HG02763 (cell line): ENCODE measurements around the gene C1QL4.

Experiments used
- ATAC-seq: cut with Tn5 transposase; IDR thresholded peaks from one replicate; pipeline ENCODE4 v1.9.1; 2021; ENCODE audit warnings: mild to moderate bottlenecking, moderate library complexity; ENCODE audit not compliant: unreplicated experiment

The C1QL4 gene

GRCh38 chr12:49348781-49349180, 11.8 kb upstream of the C1QL4 start:
- ATAC-seq: no peak

DNA sequence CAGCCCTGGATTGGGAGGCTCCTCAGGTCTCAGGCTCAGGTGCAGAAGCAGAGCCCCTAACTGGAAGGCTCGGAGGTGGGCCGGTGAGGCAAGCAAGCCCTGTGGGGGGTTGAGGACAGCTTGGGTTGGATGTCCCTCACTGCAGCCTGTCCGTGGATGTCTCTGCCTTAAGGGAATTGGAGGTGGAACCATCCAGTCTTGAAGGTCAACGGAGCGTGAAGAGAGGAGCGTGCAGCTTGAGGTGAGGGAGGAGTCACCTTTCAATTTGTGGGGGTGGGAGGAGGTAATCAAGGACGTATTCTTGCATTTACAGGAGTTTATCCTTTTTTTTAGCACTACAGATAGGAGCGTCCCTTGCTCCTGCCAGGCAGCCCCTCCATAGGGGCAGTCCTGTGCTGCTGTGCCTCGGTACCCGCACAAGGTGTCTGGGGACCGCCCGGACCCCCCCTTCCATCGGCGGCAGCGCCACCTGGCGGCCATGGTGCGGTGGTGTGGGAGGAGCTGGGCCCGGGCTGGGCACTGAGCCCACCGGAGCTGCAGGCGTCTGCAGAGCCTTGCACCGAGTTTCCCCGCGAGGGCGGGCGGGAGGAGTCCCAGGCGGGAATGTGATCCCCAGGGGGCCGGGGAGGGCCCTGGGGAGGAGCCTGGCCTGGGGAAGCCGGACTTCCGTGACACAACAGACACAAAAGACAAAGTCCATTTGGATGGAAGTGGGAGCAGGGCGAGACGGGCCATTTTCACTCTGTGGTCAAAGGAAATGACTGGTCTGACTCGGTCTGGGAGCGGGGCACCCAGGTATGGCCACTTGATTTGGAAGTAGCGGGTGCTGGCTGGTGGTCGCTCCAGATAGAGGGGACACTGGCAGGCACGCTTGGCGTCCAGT, 10.6 kb upstream of the C1QL4 start:
- peak; percentile 33 for ATAC-seq

GRCh38 chr12:49346659-49347310, 9.8 kb upstream of the C1QL4 start, which contains the start of gene DNAJC22:
Gene DNAJC22 (plus strand): TSS chr12:49346888. CDS start chr12:49348873, 1,985 bp downstream.
- ATAC-seq: no peak

GRCh38 chr12:49345825-49346658, 9.1 kb upstream of the C1QL4 start:
- ATAC-seq: no peak

DNA sequence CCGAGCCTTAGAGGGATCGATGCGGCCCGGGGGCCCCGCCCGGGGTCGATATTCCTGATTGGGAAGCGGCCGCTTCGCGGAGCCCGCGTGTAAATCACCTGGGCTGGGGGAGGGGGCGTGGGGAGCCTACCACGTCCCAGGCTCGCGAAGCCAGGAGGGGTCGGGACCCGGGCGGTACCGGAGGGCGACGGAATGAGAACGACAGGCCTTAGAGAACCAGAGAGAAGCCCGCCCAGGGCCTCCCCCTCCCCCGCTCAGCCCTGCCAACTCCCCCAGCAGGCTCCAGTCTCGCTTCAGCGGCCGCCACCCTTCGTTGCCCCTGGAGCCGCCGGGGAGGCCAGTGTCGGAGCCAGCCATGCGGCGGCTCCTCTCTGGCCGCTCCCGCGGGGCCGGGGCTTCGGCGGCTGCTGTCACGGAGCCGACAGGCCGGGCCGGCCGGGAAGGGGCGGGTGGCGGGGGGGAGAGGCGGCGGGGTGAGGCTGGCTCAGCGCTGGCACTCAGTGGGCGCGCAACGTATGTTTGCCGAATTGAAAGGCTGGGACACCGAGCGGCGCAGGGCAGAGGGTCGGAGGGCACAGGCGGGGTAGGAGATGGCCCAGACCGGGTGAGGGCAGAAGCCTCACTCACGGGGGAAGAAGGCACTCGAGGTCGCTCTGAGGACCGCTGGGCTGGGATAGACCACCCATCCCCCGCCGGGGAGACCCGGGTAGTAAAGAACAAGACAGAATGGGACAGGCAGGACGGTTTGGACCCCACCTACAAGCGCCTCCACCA, 8.2 kb upstream of the C1QL4 start:
- ATAC-seq: no peak

DNA sequence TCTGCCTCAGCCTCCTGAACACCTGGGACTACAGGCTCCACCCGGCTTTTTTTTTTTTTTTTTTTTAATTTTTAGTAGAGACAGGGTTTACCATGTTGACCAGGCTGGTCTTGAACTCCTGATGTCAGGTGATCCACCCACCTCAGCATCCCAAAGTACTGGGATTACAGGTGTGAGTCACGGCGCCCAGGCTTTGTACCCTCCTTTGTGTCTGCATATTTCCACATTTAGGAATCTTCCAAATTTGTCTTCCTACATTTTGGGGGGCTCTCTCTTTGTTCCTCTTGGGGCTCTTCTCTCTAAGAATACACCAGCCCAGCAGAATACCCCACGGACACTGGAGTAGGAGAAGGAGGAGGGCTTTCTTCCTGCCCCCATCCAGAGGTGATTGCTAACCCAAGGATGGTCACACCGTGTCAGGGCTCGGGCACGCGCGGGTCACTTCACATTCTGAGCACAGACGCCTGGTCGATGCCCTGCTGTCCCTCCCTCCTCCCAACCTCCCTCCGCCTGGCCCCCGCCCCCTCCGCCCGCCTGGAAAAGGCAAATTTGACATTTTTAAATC, 7.6 kb upstream of the C1QL4 start:
- ATAC-seq: no peak

DNA sequence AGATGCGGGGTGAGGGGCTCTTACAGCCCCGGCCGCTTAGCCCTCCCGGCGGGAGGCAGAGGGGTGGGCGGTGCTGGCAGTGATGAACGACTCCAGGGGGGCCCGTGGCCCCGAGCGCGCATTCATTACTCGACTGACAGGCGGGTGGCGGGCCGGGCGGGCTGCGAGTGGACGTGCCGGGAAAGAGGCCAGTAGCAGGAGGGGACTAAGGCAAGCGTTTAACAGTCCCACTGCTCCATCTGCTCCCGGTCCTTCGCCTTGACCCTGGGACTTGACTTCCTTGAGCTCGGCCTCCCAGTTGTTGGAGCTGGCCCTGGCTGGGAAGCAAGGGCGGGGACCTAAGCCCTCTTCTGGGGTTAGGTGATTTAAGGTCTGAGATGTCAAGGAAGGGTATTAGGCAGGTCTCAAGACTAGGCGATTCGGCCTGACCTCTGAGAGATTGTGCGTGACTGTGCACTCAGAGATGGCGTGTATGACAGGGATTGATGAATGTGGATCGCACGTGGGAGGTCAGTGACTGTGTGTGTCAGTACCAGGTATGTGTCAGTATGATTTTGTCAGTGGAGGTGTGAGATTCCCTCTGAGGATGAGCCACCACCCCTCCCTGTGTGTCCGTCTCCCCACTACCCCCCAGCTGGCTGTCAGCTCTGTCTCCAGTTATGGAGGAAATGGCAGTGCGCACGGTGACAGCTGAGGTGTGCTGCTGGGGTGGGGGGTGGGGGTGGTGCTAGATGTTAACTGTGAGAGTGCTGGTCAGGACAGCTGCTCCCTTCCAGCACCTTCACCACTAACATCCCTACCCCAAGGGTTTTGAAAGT, 6.1 kb upstream of the C1QL4 start:
- no peak for ATAC-seq

DNA sequence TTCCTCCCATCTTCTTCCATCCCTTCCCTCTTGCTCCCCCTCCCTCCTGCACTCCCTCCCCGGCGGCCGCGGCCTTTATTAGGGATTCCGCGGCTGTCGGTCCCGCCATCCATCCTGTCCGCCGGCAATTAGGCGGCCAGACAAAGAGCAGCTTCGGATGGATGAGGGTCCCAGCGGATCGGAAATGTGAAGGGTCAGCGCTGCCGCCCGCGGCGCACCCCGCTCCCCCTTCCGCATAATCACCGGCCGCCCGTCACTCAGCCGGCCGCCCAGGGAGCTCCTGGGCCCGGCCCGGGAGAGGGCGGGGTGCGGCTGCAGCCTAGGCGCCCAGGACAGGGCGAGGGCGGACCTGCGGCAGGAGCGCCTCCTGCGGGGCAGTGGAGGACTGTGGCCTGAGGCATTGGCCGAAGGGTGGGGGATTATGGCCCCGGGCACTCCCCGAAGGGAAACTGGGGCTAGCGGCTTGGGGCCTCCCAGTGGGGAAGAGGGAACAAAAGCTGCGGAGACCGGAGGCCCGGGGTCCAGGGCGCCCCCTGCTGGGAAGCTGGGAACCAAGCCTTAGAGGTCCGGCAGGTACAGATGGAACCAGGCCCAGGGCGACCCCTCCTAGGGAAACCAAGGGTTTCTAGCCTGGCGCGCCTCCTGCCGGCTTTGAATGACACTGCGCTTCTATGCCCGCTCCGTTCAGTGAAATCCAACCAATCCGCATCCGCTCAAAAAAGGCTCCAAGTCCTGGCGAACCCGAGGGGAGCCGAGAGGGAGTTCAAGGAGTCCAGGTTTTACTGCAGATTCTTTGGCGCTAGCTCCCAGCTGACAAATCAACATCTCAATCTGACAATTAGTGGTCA, 5.3 kb upstream of the C1QL4 start:
- no peak for ATAC-seq

DNA sequence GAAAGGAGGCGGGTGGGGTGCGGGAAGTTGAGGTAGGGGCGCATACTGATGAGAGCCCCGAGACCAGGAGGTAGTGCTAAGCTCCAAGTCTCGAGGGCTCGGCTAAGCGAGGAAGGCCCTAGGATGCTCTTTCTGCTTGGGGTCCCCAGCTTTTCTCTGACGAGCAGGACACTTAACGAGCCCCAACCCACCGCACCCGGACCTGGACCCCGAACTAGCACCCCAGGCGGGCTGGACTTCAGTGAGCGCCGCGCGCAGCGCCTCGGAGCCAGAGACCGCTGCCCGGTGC, 4.7 kb upstream of the C1QL4 start:
- ATAC-seq: no peak

DNA sequence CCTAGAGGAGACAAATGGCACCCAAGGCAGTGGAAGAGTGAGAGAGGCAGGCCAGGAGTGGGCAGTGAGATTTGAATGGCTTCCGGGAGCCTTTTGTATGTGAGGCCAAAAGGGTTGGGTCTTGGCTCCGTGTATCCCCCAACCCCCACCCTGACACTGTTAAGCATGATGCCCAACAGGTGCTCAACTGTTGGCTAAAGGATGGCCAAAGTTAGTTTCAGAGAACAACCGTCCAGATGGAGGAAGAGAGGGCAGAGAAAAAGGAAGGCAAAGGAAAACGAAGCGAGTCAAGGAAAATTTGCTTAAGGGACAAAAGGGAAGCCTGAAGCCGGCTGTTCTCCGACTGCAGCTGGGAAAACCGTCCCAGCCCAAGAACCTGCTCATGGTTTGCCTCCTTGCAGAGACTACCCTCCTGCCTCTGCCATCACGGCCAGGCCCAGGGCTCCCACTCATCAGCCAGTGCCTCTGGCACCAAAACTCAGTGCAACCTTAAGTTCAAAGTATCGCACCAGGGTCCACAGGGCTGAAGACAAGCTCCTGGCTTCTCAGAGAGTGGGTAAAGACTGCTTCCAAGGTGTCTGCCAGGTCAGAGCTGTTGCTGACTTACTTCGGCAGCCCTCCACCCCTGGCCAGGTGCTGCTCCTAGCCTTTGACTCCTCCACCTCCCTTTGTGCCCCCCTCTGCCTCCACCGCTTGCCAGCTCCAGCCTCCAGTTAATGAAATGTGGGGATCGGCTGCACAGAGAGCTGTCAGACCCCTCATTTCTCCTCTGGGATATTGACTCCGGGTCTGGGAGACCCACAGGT, 4.2 kb upstream of the C1QL4 start:
- no peak for ATAC-seq

DNA sequence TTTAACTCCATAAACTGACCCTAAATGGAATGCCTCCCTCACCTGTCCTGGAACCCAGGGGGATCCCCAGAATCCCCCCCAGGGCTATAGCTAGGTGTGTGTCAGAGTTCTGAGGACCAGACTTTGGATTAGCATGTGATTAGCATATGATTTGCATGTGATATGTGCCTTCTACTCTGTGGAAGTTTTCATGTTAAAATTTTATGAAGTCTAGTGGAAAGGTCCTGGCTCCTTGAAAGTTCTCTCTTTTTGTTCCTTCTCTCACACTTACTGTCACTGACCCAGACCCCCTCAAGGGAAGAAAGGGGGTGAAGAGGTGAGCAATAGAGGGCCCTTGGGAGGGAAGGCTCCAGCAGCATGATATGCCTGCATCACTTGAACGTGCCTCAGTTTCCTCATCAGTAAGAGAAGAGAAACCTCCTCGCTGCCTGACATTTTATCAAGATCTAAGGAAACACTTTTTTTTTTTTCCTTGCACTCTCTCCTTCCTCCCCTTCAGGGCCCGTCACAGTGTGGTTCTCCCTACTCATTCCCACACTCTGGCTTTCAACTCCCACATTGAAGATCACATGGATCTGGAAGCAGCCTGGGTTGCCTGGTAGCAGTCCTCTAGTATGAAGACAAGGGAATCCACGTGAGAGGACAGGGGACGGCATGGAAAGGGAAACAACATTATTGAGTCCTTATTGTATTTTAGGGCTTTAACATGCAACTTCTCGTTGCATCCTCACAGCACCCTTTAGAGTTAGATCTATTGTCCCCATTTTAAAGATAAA, 3.3 kb upstream of the C1QL4 start:
- no peak for ATAC-seq

DNA sequence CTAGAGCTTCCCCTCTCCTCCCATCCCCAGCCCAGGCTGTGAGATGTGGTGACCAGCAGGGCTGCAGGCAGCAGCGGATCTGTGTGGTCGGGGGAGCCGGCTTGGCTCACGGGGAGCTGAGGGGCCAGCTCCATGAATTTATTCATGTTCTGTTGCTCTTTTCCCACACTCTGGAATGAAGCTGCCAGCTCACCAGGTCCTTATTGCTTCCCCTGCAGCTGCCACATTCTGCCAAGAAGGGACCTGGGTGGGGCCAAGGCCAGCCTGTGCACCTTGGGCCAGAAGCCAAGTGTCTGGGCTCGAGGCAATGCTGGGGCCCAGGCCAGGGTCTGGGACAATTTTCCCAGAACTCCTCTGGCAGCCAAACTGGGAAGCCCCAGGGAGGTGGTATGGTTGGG, 2.5 kb upstream of the C1QL4 start:
- no peak for ATAC-seq

GRCh38 chr12:49338830-49339463, 2.0 kb upstream of the C1QL4 start:
- no peak for ATAC-seq

DNA sequence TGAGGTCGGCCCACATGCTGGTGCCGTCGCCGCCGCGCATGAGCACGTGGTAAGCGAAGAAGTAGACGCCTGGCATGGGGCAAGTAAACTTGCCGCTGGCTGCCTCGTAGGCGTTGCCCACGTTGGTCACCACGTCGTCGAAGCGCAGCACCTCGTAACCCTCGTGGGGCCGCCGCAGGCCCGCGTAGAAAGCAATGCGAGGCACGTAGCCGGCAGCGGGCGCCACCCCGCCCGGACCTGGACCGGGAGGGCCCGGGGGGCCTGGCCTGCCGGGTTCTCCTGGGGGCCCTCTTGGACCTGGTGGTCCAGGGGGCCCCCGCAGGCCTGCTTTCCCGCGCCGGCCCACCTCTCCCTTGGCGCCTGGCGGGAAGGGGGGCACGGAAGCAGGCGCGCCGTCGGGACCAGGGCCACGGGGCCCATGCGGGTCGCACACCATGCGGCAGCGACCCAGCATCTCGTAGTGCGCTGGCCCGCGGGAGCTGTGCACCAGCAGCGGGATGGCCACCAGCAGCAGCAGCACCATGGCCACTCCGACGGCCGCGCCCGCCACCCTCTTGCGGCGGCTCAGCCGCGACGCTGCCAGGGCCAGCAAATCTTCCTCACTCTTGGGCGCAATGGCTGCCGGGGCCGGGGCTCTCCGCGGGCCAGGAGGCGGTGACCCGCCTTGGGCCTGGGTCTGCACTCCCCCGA, 888 bp downstream of the C1QL4 start:
- ATAC-seq: no peak

DNA sequence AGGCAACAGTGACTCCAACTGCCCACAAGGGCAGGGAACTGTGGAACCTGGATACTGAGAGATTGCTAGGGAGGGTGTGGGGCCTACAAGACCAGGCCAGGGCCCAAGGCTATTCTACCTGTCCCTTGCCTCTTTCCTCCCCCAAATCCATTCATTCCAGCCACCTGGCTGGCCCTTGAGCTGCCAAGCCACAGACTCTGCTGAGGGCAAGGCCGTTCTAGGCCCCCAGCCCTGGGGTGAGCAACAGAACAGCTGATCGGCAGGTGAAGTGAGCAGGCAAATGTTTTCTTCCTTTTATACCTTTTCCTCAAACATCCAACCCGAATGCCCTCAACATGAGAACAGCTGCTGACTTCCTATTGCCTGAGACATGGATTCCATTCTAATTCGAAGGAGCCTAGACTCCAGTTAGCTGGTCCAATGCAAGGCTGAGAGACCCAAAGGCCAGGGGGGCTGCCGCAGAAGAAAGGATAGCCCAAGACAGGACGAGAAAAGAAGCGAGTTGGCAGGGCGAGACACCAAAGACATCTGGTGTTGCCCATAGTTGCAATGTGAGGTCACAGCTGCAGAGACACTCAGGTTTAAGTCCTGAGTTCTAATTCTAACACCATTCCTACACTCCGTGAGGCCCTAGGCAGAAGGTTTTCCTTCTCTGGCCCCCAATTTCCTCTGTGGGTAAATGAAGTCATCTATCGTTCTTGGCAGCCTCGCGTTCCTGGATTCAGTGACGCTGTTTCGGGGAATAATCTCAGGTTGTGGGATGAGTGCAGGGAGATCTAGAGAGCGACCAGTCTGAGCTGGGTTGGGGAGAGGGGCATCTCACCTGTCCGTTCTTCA, 1.7 kb downstream of the C1QL4 start:
- no peak for ATAC-seq
